Smooth muscle cell (in vitro differentiated cells): ENCODE results near the gene LDB2. TPM values are rescaled to one million over a fixed set of nuclear protein-coding genes. Genes with fewer than 3 reads are reported as not detected.

Experiments used
- DNase-seq: peaks from one replicate; lab custom pipeline; 2025; ENCODE audit not compliant: unreplicated experiment; lab: John Stamatoyannopoulos, UW
- H2AFZ ChIP-seq: fragments of 200-600 bp; sonication (generic); 2 replicates; pipeline ENCODE4 v1.6.0; 2016; ENCODE audit warnings: antibody characterized with exemption, low read depth, mild to moderate bottlenecking
- H3F3A ChIP-seq: fragments of 200-600 bp; sonication (generic); 2 replicates; pipeline ENCODE4 v1.6.0; 2017; ENCODE audit warnings: antibody characterized with exemption, low read depth
- H3K27ac ChIP-seq: fragments of 200-600 bp; sonication (generic); 2 replicates; pipeline ENCODE4 v1.5.1; 2016; ENCODE audit warnings: low read depth, mild to moderate bottlenecking
- H3K27me3 ChIP-seq: fragments of 200-600 bp; sonication (generic); 2 replicates; pipeline ENCODE4 v1.6.1; 2016; ENCODE audit warnings: low read depth, mild to moderate bottlenecking
- H3K36me3 ChIP-seq: fragments of 200-600 bp; sonication (generic); 2 replicates; pipeline ENCODE4 v1.5.1; 2016; ENCODE audit warnings: low read depth
- H3K4me1 ChIP-seq: fragments of 200-600 bp; sonication (generic); 2 replicates; pipeline ENCODE4 v1.5.1; 2016; ENCODE audit warnings: low read depth
- H3K4me2 ChIP-seq: fragments of 200-600 bp; sonication (generic); 2 replicates; pipeline ENCODE4 v1.6.0; 2016; ENCODE audit warnings: mild to moderate bottlenecking
- H3K4me3 ChIP-seq: fragments of 200-600 bp; sonication (generic); 2 replicates; pipeline ENCODE4 v1.5.1; 2016; ENCODE audit warnings: mild to moderate bottlenecking
- H3K79me2 ChIP-seq: fragments of 200-600 bp; sonication (generic); 2 replicates; pipeline ENCODE4 v1.6.0; 2016; ENCODE audit warnings: low read depth, mild to moderate bottlenecking
- H3K9ac ChIP-seq: fragments of 200-600 bp; sonication (generic); 2 replicates; pipeline ENCODE4 v1.6.0; 2016; ENCODE audit warnings: low read depth
- H3K9me3 ChIP-seq: fragments of 200-600 bp; sonication (generic); replicated peaks from 2 replicates; pipeline ENCODE4 v1.5.1; 2016; ENCODE audit warnings: low read depth
- H4K20me1 ChIP-seq: fragments of 200-600 bp; sonication (generic); 2 replicates; pipeline ENCODE4 v1.6.0; 2016; ENCODE audit warnings: low read depth
- CTCF ChIP-seq: fragments of 200-600 bp; sonication (generic); IDR thresholded peaks from 2 replicates; pipeline ENCODE4 v1.5.1; 2017; ENCODE audit warnings: borderline replicate concordance, mild to moderate bottlenecking, antibody characterized with exemption; ENCODE audit not compliant: insufficient read depth, poor library complexity, severe bottlenecking
- WGBS: methylation state at CpG from one replicate; pipeline ENCODE4 v1.1.7; 2016; ENCODE audit warnings: low lambda C conversion rate; 5-methylcytosine and 5-hydroxymethylcytosine counted together
- polyA plus RNA-seq: library from polyadenylated mRNA; unstranded; fragments of >200 nt; fragmentation: Nextera tagmentation; extraction: Ambion mirVana; gene quantifications from 2 replicates; pipeline ENCODE4 v1.2.1, GENCODE V29; 2016
- total RNA-seq: library from RNA; depleted of rRNA; stranded (reverse); fragments of >200 nt; gene quantifications from 2 replicates; pipeline ENCODE4 v1.2.3, GENCODE V29; 2014

Gene LDB2
- total and polyA plus RNA-seq, 2 experiments from 2014 or later = 30.6 to 61.5 TPM

- no peak overlapping the region for H3K27ac ChIP-seq
- WGBS = 96% methylated on average over 4 of the region's 4 CpGs
- no peak overlapping the region for H2AFZ ChIP-seq
- no peak for DNase-seq
- H3K4me3 ChIP-seq = no peak overlapping the region
- H3F3A ChIP-seq = no peaks in the 10 kb centered on the region
- H3K36me3 ChIP-seq = no peaks in the 10 kb centered on the region
- no peaks in the 10 kb centered on the region for H3K9me3 ChIP-seq
- TF ChIP-seq CTCF = no peak
- H3K9ac ChIP-seq = no peak overlapping the region
- H3K4me2 ChIP-seq = no peak overlapping the region
- no peaks in the 10 kb centered on the region for H3K4me1 ChIP-seq
- no peaks in the 10 kb centered on the region for H3K27me3 ChIP-seq
- no peaks in the 10 kb centered on the region for H4K20me1 ChIP-seq
- no peaks in the 10 kb centered on the region for H3K79me2 ChIP-seq
Observed at GRCh38 chr4:16663307-16663706, 235.1 kb downstream of the LDB2 start.

GRCh38 chr4:16661813-16662212 lies 236.6 kb downstream of the LDB2 start:
- Histone ChIP-seq H2AFZ (no peak overlapping the region), H3K4me3 (no peak overlapping the region), H3K9me3 (no peaks in the 10 kb centered on the region), H3K9ac (no peak overlapping the region), H3K4me1 (no peaks in the 10 kb centered on the region), H4K20me1 (no peaks in the 10 kb centered on the region), H3K36me3 (no peaks in the 10 kb centered on the region), H3K27ac (no peak overlapping the region), H3K4me2 (no peak overlapping the region), H3K79me2 (no peaks in the 10 kb centered on the region), H3F3A (no peaks in the 10 kb centered on the region), H3K27me3 (no peaks in the 10 kb centered on the region)
- WGBS = 85% methylated on average over 2 of the region's 2 CpGs
- no peak for TF ChIP-seq CTCF
- DNase-seq = no peak

- Histone ChIP-seq H3K9me3 (no peaks in the 10 kb centered on the region), H2AFZ (no peak overlapping the region), H3K36me3 (no peaks in the 10 kb centered on the region), H3K4me1 (no peaks in the 10 kb centered on the region), H3K79me2 (no peaks in the 10 kb centered on the region), H3K4me3 (no peak overlapping the region), H3K27ac (no peak overlapping the region), H3K9ac (no peak overlapping the region), H3K4me2 (no peak overlapping the region), H4K20me1 (no peaks in the 10 kb centered on the region), H3K27me3 (no peaks in the 10 kb centered on the region), H3F3A (no peaks in the 10 kb centered on the region)
- no peak for TF ChIP-seq CTCF
- DNase-seq = no peak
- 97% methylated on average over 2 of the region's 2 CpGs for WGBS
Observed at GRCh38 chr4:16660656-16661055, 237.8 kb downstream of the LDB2 start.

- 97% methylated on average over 3 of the region's 3 CpGs for WGBS
- Histone ChIP-seq H3K4me3 (no peak overlapping the region), H2AFZ (no peak overlapping the region), H3K36me3 (no peaks in the 10 kb centered on the region), H3K4me1 (no peaks in the 10 kb centered on the region), H3K9ac (no peak overlapping the region), H3K9me3 (no peaks in the 10 kb centered on the region), H3K27ac (no peak overlapping the region), H3F3A (no peaks in the 10 kb centered on the region), H3K4me2 (no peak overlapping the region), H3K27me3 (no peaks in the 10 kb centered on the region), H4K20me1 (no peaks in the 10 kb centered on the region), H3K79me2 (no peaks in the 10 kb centered on the region)
- TF ChIP-seq CTCF = no peak
- DNase-seq = no peak
Observed at GRCh38 chr4:16659694-16660093, 238.8 kb downstream of the LDB2 start.
